HCT116 (cell line): ENCODE results near the gene RAET1L. TPM values are rescaled to one million over a fixed set of nuclear protein-coding genes. Genes with fewer than 3 reads are reported as not detected.

Experiments used
- ATAC-seq: fragments of 200-7000 bp; cut with Tn5 transposase; 2 replicates; pipeline ENCODE4 v1.9.1; 2020; ENCODE audit warnings: mild to moderate bottlenecking, moderate library complexity
- BruUV-seq: library from RNA; stranded (reverse); fragments of 400-500 nt; replicated peaks from 2 replicates; lab custom pipeline; 2021; lab: Mats Ljungman, UMichigan
- CTCF ChIA-PET: fragments of 300-600 bp; sonication (Branson Sonifier 250); formaldehyde crosslinking; loops from one replicate; lab custom pipeline; 2021; ENCODE audit warnings: antibody characterized with exemption; lab: Charles Lee
- POLR2A ChIA-PET: fragments of 300-600, 350-600 bp; sonication (Branson Sonifier 250); formaldehyde crosslinking; loops from one replicate; lab custom pipeline; 2021; ENCODE audit warnings: antibody characterized with exemption; lab: Charles Lee
- RAD21 ChIA-PET, 2 experiments: fragments of 300-600 bp; sonication (Branson Sonifier 250); formaldehyde crosslinking; loops; one replicate each; lab custom pipeline; 2023; ENCODE audit warnings: low total read pairs in 2 of 2; ENCODE audit not compliant: uncharacterized antibody in 2 of 2, unreplicated experiment in 2 of 2, low non-redundant PET in 1 of 2; lab: Charles Lee
- DNase-seq: peaks from one replicate; pipeline ENCODE4 v3.0.0-alpha.2; 2010; ENCODE audit warnings: low read depth, low spot score
- H2AFZ ChIP-seq: fragments of 200-600 bp; shearing (Covaris generic), sonication (generic); 2 replicates; pipeline ENCODE4 v1.6.1; 2017; ENCODE audit warnings: low read depth, mixed run types, mixed read lengths, antibody characterized with exemption, low read length; ENCODE audit not compliant: poor library complexity, severe bottlenecking
- H3K27ac ChIP-seq: 2 replicates; pipeline ENCODE4 v1.5.1; 2012; ENCODE audit warnings: low read depth, low read length
- H3K27me3 ChIP-seq: fragments of 200-600 bp; sonication (generic); 2 replicates; pipeline ENCODE4 v1.6.1; 2016; ENCODE audit warnings: mixed run types, low read length, mixed read lengths; ENCODE audit not compliant: insufficient read depth
- H3K36me3 ChIP-seq, 2 experiments: fragments of 200-500 bp in 1 of 2; fragments of 200-600 bp in 1 of 2; sonication (Bioruptor generic) in 1 of 2; sonication (generic) in 1 of 2; 2 replicates each; pipeline versions ENCODE4 v1.5.1 to v1.6.1; 2014 to 2016; ENCODE audit warnings: low read length in 2 of 2, inconsistent platforms in 1 of 2, mixed read lengths in 1 of 2, mixed run types in 1 of 2; ENCODE audit not compliant: insufficient read depth in 2 of 2, control insufficient read depth in 1 of 2
- H3K4me1 ChIP-seq, 2 experiments: fragments of 200-600 bp in 1 of 2; sonication (generic) in 1 of 2; 2 replicates each; pipeline versions ENCODE4 v1.5.1 to v1.6.1; 2012 to 2017; ENCODE audit warnings: low read length in 2 of 2, inconsistent platforms in 1 of 2, mild to moderate bottlenecking in 1 of 2, mixed read lengths in 1 of 2, mixed run types in 1 of 2, moderate library complexity in 1 of 2; ENCODE audit not compliant: insufficient read depth in 2 of 2, control insufficient read depth in 1 of 2
- H3K4me2 ChIP-seq: fragments of 200-600 bp; sonication (generic); 2 replicates; pipeline ENCODE4 v1.6.1; 2017; ENCODE audit warnings: mixed run types, low read length, mixed read lengths
- H3K4me3 ChIP-seq, 2 experiments: fragments of 200-600 bp in 1 of 2; sonication (generic) in 1 of 2; replicated peaks in 1 of 2; 2 replicates each; pipeline ENCODE4 v1.5.1; 2011 to 2016; ENCODE audit warnings: low read length in 2 of 2, control low read depth in 1 of 2, low read depth in 1 of 2, mild to moderate bottlenecking in 1 of 2, mixed read lengths in 1 of 2, mixed run types in 1 of 2
- H3K79me2 ChIP-seq: fragments of 200-600 bp; sonication (generic); 2 replicates; pipeline ENCODE4 v1.6.1; 2017; ENCODE audit warnings: mild to moderate bottlenecking, mixed run types, low read length, moderate library complexity, mixed read lengths; ENCODE audit not compliant: insufficient read depth
- H3K9ac ChIP-seq: fragments of 200-600 bp; sonication (generic); 2 replicates; pipeline ENCODE4 v1.6.1; 2016; ENCODE audit warnings: low read length, mixed read lengths
- H3K9me2 ChIP-seq: fragments of 200-600 bp; sonication (generic), shearing (Covaris generic); 2 replicates; pipeline ENCODE4 v1.6.1; 2017; ENCODE audit warnings: mixed run types, mild to moderate bottlenecking, moderate library complexity; ENCODE audit not compliant: insufficient read depth
- H3K9me3 ChIP-seq, 2 experiments: fragments of 200-500 bp in 1 of 2; fragments of 200-600 bp in 1 of 2; sonication (Bioruptor generic) in 1 of 2; sonication (generic) in 1 of 2; 2 replicates each; pipeline ENCODE4 v1.6.1; 2014 to 2017; ENCODE audit warnings: low read length in 2 of 2, mixed read lengths in 2 of 2, inconsistent platforms in 1 of 2, low read depth in 1 of 2, mild to moderate bottlenecking in 1 of 2, mixed run types in 1 of 2, moderate library complexity in 1 of 2; ENCODE audit not compliant: control insufficient read depth in 1 of 2, insufficient read depth in 1 of 2
- H4K20me1 ChIP-seq: fragments of 200-600 bp; sonication (generic), shearing (Covaris generic); 2 replicates; pipeline ENCODE4 v1.6.1; 2017; ENCODE audit warnings: mixed run types, mild to moderate bottlenecking, moderate library complexity; ENCODE audit not compliant: insufficient read depth
- CBX3 ChIP-seq: IDR thresholded peaks from 2 replicates; pipeline ENCODE4 v1.6.1; 2012; ENCODE audit warnings: low read depth
- ELF1 ChIP-seq: IDR thresholded peaks from 2 replicates; pipeline ENCODE4 v1.6.1; 2012; ENCODE audit warnings: low read depth, borderline replicate concordance
- FOSL1 ChIP-seq: IDR thresholded peaks from 2 replicates; pipeline ENCODE4 v1.6.1; 2012; ENCODE audit warnings: low read depth
- POLR2A ChIP-seq: IDR thresholded peaks from 2 replicates; pipeline ENCODE4 v1.7.0; 2011; ENCODE audit warnings: borderline replicate concordance; ENCODE audit not compliant: insufficient read depth, insufficient read length; ENCODE audit errors: extremely low read depth
- POLR2AphosphoS5 ChIP-seq: IDR thresholded peaks from 2 replicates; pipeline ENCODE4 v1.6.1; 2011; ENCODE audit warnings: mild to moderate bottlenecking, low read depth, low read length, moderate library complexity
- SRF ChIP-seq: IDR thresholded peaks from 2 replicates; pipeline ENCODE4 v1.6.1; 2012; ENCODE audit warnings: low read depth
- YY1 ChIP-seq: IDR thresholded peaks from 2 replicates; pipeline ENCODE4 v1.6.1; 2011; ENCODE audit warnings: low read length, low read depth, moderate library complexity, mild to moderate bottlenecking; ENCODE audit not compliant: insufficient replicate concordance; ENCODE audit errors: extremely low read depth
- ZNF274 ChIP-seq: fragments of 200-500 bp; sonication (Bioruptor generic); IDR thresholded peaks from 2 replicates; pipeline ENCODE4 v1.6.1; 2014; ENCODE audit warnings: mild to moderate bottlenecking, low read depth, low read length, inconsistent platforms
- intact Hi-C: fragments of 100-400 bp; cut with micrococcal nuclease; formaldehyde crosslinking; loops from 2 replicates; pipeline ENCODE4 v1.10.0; 2022
- total RNA-seq: library from RNA; stranded (reverse); gene quantifications from one replicate; pipeline ENCODE4 v1.2.1, GENCODE V29; 2021; ENCODE audit not compliant: unreplicated experiment
- TF ChIP-seq, protein P1 (sequence below): IDR thresholded peaks from 2 replicates; pipeline ENCODE4 v1.6.1; 2012
- TF ChIP-seq, protein P2 (sequence below): IDR thresholded peaks from 2 replicates; pipeline ENCODE4 v1.6.1; 2012

RAET1L gene
- total RNA-seq, 1 experiment from 2014 or later, result 1.5 TPM

DNA sequence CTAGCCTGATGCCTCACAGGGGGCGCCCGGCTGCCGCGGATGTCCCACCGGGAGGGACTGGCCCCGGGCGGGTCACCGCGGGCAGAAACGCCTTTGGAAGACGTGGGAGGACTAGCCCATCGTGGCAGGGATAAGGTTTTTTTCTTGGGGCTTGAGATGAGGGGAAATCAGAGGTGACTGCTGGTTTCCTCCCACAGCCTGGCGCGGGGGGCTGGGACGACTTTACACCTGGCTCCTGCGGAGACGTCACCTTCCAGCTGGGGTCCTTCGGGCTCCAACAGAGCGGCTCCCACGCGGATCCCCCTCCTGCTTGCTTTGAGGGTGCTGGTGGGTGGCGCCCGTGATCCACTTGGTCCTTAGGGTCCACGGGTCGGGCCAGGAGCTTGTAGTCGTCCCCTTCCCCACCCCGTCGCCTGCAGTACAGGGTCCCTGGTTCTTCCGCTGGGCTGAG, 32.2 kb upstream of the RAET1L start:
- POLR2A ChIA-PET, result interaction anchor here (0.7 kb wide), 1 partner anchor 715 kb away, joined by 3 read pairs; no protein-coding TSS in a partner anchor
- intact Hi-C loops, result no loop called here
- CTCF ChIA-PET, result no interaction called here

DNA sequence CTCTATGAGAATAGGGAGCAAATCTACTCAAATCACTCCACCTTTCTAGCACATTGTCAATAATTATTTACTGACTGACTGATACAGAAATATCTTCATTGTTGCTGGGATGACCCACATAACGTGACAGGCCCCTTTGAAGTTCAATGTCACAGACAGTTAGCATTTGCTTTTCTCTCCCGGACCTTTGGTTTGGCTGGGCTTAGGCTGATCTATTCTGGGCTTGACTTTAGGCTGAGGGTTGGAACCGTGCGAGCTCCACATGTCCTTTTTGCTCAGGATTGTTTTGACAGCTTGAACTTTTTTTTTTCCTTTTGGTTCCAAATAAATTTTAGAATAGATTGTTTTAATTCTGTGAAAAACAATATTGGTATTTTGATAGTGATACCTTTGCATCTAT, 31.6 kb upstream of the RAET1L start:
- intact Hi-C loops, result no loop called here
- Histone ChIP-seq H3K27ac (no peak overlapping the region), H3K4me1 (no peaks in the 10 kb centered on the region), H3K36me3 (peaks cover 0 to 4% of the 10 kb centered on the region in 2 experiments; a peak in 2 of 4 replicates), H3K4me3 (no peak overlapping the region), H4K20me1 (no peaks in the 10 kb centered on the region)
- CTCF ChIA-PET, result no interaction called here
- DNase-seq, result no peak
- TF ChIP-seq SRF, result no peak
- TF ChIP-seq ELF1, result no peak
- TF ChIP-seq POLR2AphosphoS5, result no peak
- no peak for TF ChIP-seq ZNF274
- TF ChIP-seq CBX3, result no peak
- no peak for TF ChIP-seq FOSL1
- TF ChIP-seq, protein P1, sequence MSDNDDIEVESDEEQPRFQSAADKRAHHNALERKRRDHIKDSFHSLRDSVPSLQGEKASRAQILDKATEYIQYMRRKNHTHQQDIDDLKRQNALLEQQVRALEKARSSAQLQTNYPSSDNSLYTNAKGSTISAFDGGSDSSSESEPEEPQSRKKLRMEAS, result no peak
- TF ChIP-seq YY1, result no peak
- TF ChIP-seq, protein P2, sequence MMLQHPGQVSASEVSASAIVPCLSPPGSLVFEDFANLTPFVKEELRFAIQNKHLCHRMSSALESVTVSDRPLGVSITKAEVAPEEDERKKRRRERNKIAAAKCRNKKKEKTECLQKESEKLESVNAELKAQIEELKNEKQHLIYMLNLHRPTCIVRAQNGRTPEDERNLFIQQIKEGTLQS, result no peak
- TF ChIP-seq POLR2A, result no peak
- TF ChIP-seq, all 23 proteins: peak for 0
- Histone ChIP-seq H2AFZ (no peak overlapping the region), H3K9me2 (no peaks in the 10 kb centered on the region), H3K79me2 (no peaks in the 10 kb centered on the region), H3K9ac (no peak overlapping the region), H3K9me3 (no peaks in the 10 kb centered on the region), H3K27me3 (peaks cover 15% of the 10 kb centered on the region; the same call in 1 of the 2 replicates), H3K4me2 (no peak overlapping the region)
- ChIA-PET RAD21 (no interaction called here), POLR2A (interaction anchor here (0.7 kb wide), 2 partner anchors 9 to 716 kb away, joined by 3 read pairs; no protein-coding TSS in a partner anchor)
- no peak for ATAC-seq
- BruUV-seq, result no TSS peak

More for the DNA sequence above, 32.2 kb upstream of the RAET1L start:
- no peak overlapping the region for H3K27ac ChIP-seq
- H3K9me3 ChIP-seq, result no peaks in the 10 kb centered on the region
- no TSS peak for BruUV-seq
- H3K79me2 ChIP-seq, result no peaks in the 10 kb centered on the region
- H2AFZ ChIP-seq, result no peak overlapping the region
- no peak for DNase-seq
- peaks cover 15% of the 10 kb centered on the region; the same call in 1 of the 2 replicates for H3K27me3 ChIP-seq
- no peak overlapping the region for H3K9ac ChIP-seq
- no peak for TF ChIP-seq CBX3
- ATAC-seq, result no peak
- RAD21 ChIA-PET, result no interaction called here
- no peaks in the 10 kb centered on the region for H4K20me1 ChIP-seq
- H3K4me1 ChIP-seq, result no peaks in the 10 kb centered on the region
- no peaks in the 10 kb centered on the region for H3K9me2 ChIP-seq
- H3K4me3 ChIP-seq, result no peak overlapping the region
- H3K4me2 ChIP-seq, result no peak overlapping the region
- peaks cover 3 to 4% of the 10 kb centered on the region in 2 experiments; a peak in 2 of 4 replicates for H3K36me3 ChIP-seq
